CD4-positive, CD25-positive, alpha-beta regulatory T cell (primary cell): ENCODE measurements around the gene CDH23. TPM values are rescaled to one million over a fixed set of nuclear protein-coding genes. Genes with fewer than 3 reads are reported as not detected.

Experiments
- ATAC-seq, 2 donors: fragments of 150-1000 bp; cut with Tn5 transposase; one replicate each; pipeline ENCODE4 v1.10.0; 2021; ENCODE audit warnings: low read depth in 2 of 2, moderate number of reproducible peaks in 2 of 2, moderate library complexity in 1 of 2
- DNase-seq, 3 donors: peaks; one replicate each; pipeline versions ENCODE4 v3.0.0 to v3.0.0-alpha.2; 2012 to 2022; ENCODE audit warnings: mixed read lengths in 1 of 3
- H3K27ac ChIP-seq: one replicate; pipeline ENCODE4 v1.7.0; 2013; ENCODE audit warnings: mild to moderate bottlenecking, low read length; ENCODE audit not compliant: insufficient read depth, poor library complexity, severe bottlenecking
- H3K27me3 ChIP-seq: one replicate; pipeline ENCODE4 v1.7.0; 2013; ENCODE audit warnings: low read length; ENCODE audit not compliant: control insufficient read depth, insufficient read depth
- H3K36me3 ChIP-seq: one replicate; pipeline ENCODE4 v1.7.0; 2013; ENCODE audit warnings: mild to moderate bottlenecking, low read length, moderate library complexity; ENCODE audit not compliant: control insufficient read depth, insufficient read depth
- H3K4me1 ChIP-seq: 2 replicates; pipeline ENCODE4 v1.7.0; 2013; ENCODE audit warnings: mild to moderate bottlenecking, low read length; ENCODE audit not compliant: insufficient read depth, control insufficient read depth, poor library complexity, severe bottlenecking
- H3K4me3 ChIP-seq: one replicate; pipeline ENCODE4 v1.7.0; 2013; ENCODE audit warnings: low read depth, mild to moderate bottlenecking, low read length, moderate library complexity
- H3K9me3 ChIP-seq, 2 experiments: 1 replicate in 1 of 2; 2 replicates in 1 of 2; pipeline ENCODE4 v1.7.0; 2013; ENCODE audit warnings: low read length in 2 of 2, mild to moderate bottlenecking in 1 of 2, moderate library complexity in 1 of 2; ENCODE audit not compliant: control insufficient read depth in 2 of 2
- H3K27ac Mint-ChIP-seq, 3 donors: one replicate each; pipeline ENCODE4 v1.8.0; 2020 to 2022; ENCODE audit warnings: mild to moderate bottlenecking in 3 of 3, mixed read lengths in 3 of 3, moderate library complexity in 2 of 3
- H3K27me3 Mint-ChIP-seq: one replicate; pipeline ENCODE4 v1.8.0; 2022; ENCODE audit warnings: mild to moderate bottlenecking, mixed read lengths
- H3K36me3 Mint-ChIP-seq: one replicate; pipeline ENCODE4 v1.8.0; 2020; ENCODE audit warnings: mixed read lengths
- H3K4me1 Mint-ChIP-seq, 4 donors: one replicate each; pipeline ENCODE4 v1.8.0; 2020 to 2022; ENCODE audit warnings: mixed read lengths in 4 of 4, mild to moderate bottlenecking in 1 of 4
- H3K4me3 Mint-ChIP-seq, 4 donors: one replicate each; pipeline ENCODE4 v1.8.0; 2020 to 2022; ENCODE audit warnings: mild to moderate bottlenecking in 4 of 4, mixed read lengths in 4 of 4, moderate library complexity in 3 of 4
- H3K9me3 Mint-ChIP-seq, 7 donors: one replicate each; pipeline ENCODE4 v1.8.0; 2020 to 2022; ENCODE audit warnings: mixed read lengths in 7 of 7, mild to moderate bottlenecking in 3 of 7, moderate library complexity in 2 of 7
- polyA plus RNA-seq, 4 donors: library from polyadenylated mRNA; unstranded; fragments of 300-500 nt; fragmentation: Illumina TruSeq; gene quantifications; one replicate each; pipeline ENCODE4 v1.2.3, GENCODE V29; 2021
- total RNA-seq: library from RNA; stranded (reverse); gene quantifications from one replicate; pipeline ENCODE4 v1.2.3, GENCODE V29; 2022

CDH23 gene
- total and polyA plus RNA-seq, 5 donors from 2014 or later, result 0.17 to 5.6 (median 1.1) TPM

DNA sequence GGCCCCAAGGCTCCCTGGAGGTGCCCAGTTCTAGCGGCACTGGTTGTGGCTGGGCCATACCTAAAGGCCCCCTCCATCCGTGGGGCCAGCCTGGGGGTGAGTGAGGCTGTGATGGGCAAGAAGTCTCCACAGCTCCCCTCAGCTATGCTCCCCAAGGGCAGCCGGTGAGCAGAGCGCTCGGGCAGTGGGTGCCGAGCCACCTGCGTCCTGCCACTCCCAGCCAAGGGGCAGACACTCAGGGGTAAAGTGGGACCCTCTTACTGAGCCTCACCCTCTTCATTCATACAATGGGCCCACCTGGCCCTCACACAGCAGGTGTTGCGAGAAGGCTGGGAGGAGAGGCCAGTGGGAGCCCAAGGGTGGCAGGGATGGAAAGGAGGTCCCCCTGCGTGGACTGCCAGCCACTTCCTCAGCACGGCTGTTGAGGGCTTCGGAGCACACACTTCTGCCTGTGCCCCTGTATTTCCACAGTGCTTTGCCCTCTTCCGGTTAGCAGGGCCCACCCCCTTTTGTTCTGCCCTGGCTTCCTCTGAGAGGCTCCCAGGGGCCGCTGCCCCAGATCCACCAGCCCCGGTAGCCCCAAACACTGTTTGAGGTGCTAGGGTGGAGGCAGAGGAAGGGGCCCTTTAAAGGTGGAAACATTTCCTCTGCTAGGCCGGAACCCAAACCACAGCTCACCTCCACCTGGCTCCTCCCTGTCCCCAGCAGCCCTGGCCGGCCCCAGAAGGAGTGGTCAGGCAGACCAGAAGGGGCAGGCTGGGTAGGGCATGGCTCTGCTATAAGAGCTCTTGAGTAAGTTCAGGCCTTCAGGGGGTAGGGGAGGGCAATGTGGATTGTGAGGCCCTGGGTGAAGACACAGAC lies 339.2 kb downstream of the CDH23 start:
- Histone ChIP-seq H3K4me1 (peaks cover 95% of the 10 kb centered on the region), H3K36me3 (no peaks in the 10 kb centered on the region), H3K27ac (peak overlapping the region; percentile 83), H3K27me3 (no peaks in the 10 kb centered on the region), H3K4me3 (no peak overlapping the region), H3K9me3 (no peaks in the 10 kb centered on the region)
- peak; percentile 32 to 94 (median 79) for DNase-seq
- Mint-ChIP-seq H3K27ac (peak overlapping the region; percentile 92 to 99 (median 97)), H3K27me3 (no peaks in the 10 kb centered on the region), H3K9me3 (no peaks in the 10 kb centered on the region), H3K4me1 (peaks cover 24 to 100% (median 66%) of the 10 kb centered on the region in 4 donors), H3K4me3 (peak overlapping the region; percentile 61 to 86 (median 76)), H3K36me3 (no peaks in the 10 kb centered on the region)
- peak; percentile 86 to 92 for ATAC-seq

- Histone ChIP-seq H3K4me3 (peak overlapping the region; percentile 7), H3K27ac (peak overlapping the region; percentile 83), H3K27me3 (no peaks in the 10 kb centered on the region), H3K4me1 (peaks cover 95% of the 10 kb centered on the region), H3K9me3 (no peaks in the 10 kb centered on the region), H3K36me3 (no peaks in the 10 kb centered on the region)
- Mint-ChIP-seq H3K27me3 (no peaks in the 10 kb centered on the region), H3K36me3 (no peaks in the 10 kb centered on the region), H3K27ac (peak overlapping the region; percentile 92 to 99 (median 97)), H3K4me1 (peaks cover 30 to 100% (median 68%) of the 10 kb centered on the region in 4 donors), H3K4me3 (peak overlapping the region; percentile 61 to 86 (median 76)), H3K9me3 (no peaks in the 10 kb centered on the region)
- peak; percentile 3 to 9 for ATAC-seq
- DNase-seq, result no peak
Observed at GRCh38 chr10:71736570-71736952, 339.8 kb downstream of the CDH23 start.

- H3K4me1 Mint-ChIP-seq, result peaks cover 30 to 100% (median 68%) of the 10 kb centered on the region in 4 donors
- H3K27me3 Mint-ChIP-seq, result no peaks in the 10 kb centered on the region
- H3K4me3 Mint-ChIP-seq, result peak overlapping the region; percentile 61 to 86 (median 76)
- Histone ChIP-seq H3K27me3 (no peaks in the 10 kb centered on the region), H3K4me3 (peak overlapping the region; percentile 7), H3K9me3 (no peaks in the 10 kb centered on the region), H3K4me1 (peaks cover 95% of the 10 kb centered on the region), H3K27ac (peak overlapping the region; percentile 83), H3K36me3 (no peaks in the 10 kb centered on the region)
- H3K27ac Mint-ChIP-seq, result peak overlapping the region; percentile 93 to 99 (median 97)
- DNase-seq, result no peak
- no peaks in the 10 kb centered on the region for H3K36me3 Mint-ChIP-seq
- no peak for ATAC-seq
- no peaks in the 10 kb centered on the region for H3K9me3 Mint-ChIP-seq
Observed at GRCh38 chr10:71737001-71737833, 340.5 kb downstream of the CDH23 start.

- H3K27me3 Mint-ChIP-seq, result no peaks in the 10 kb centered on the region
- Histone ChIP-seq H3K4me1 (peaks cover 95% of the 10 kb centered on the region), H3K4me3 (no peak overlapping the region), H3K9me3 (no peaks in the 10 kb centered on the region), H3K27ac (peak overlapping the region; percentile 83), H3K27me3 (no peaks in the 10 kb centered on the region), H3K36me3 (no peaks in the 10 kb centered on the region)
- no peaks in the 10 kb centered on the region for H3K36me3 Mint-ChIP-seq
- peaks cover 26 to 100% (median 68%) of the 10 kb centered on the region in 4 donors for H3K4me1 Mint-ChIP-seq
- H3K9me3 Mint-ChIP-seq, result no peaks in the 10 kb centered on the region
- DNase-seq, result no peak
- ATAC-seq, result no peak
- peak overlapping the region; percentile 93 to 99 (median 97) for H3K27ac Mint-ChIP-seq
- peak overlapping the region in 3 of 4 donors; percentile 3 to 84 (median 82) for H3K4me3 Mint-ChIP-seq
Observed at GRCh38 chr10:71737834-71738197, 341.1 kb downstream of the CDH23 start.

- H3K36me3 ChIP-seq, result no peaks in the 10 kb centered on the region
- Mint-ChIP-seq H3K36me3 (no peaks in the 10 kb centered on the region), H3K9me3 (no peaks in the 10 kb centered on the region), H3K4me3 (peak overlapping the region in 3 of 4 donors; percentile 16 to 71 (median 54)), H3K4me1 (peaks cover 24 to 100% (median 67%) of the 10 kb centered on the region in 4 donors), H3K27ac (peak overlapping the region; percentile 84 to 98 (median 98)), H3K27me3 (no peaks in the 10 kb centered on the region)
- no peaks in the 10 kb centered on the region for H3K9me3 ChIP-seq
- H3K4me1 ChIP-seq, result peaks cover 95% of the 10 kb centered on the region
- DNase-seq, result no peak
- no peak overlapping the region for H3K4me3 ChIP-seq
- H3K27me3 ChIP-seq, result no peaks in the 10 kb centered on the region
- ATAC-seq, result no peak
- no peak overlapping the region for H3K27ac ChIP-seq
Observed at GRCh38 chr10:71739358-71739900, 342.7 kb downstream of the CDH23 start.

DNA sequence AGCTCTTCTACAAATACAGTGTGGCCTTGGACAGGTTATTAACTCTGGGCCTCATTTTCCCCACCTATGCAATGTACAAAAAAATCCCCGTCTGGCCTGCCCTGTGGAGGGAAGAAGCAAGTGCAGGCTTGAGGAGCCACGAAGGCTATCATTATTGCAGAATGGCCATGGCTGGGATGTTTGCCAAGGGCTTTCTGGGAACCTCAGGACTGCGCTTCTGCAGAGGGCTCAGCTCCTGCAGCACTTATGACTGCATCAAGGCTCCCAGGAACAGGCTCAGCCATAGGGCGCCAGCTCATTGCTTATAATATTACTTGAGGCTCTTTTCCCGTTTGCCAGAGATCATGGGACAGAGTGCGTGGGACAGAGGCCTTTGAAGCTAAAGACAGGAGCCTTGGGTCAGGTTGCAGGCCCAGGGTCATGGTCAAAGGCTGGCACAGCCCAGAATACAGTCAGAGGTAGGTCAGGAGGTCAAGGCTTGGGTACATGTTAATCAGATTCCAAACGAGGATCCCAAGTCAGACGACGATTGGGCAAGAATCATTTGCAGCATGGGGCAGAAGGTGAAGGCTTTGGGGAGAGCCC lies 343.4 kb downstream of the CDH23 start:
- peak overlapping the region; percentile 38 to 83 (median 62) for H3K4me3 Mint-ChIP-seq
- no peak for ATAC-seq
- H3K27ac Mint-ChIP-seq, result peak overlapping the region; percentile 89 to 98 (median 98)

DNA sequence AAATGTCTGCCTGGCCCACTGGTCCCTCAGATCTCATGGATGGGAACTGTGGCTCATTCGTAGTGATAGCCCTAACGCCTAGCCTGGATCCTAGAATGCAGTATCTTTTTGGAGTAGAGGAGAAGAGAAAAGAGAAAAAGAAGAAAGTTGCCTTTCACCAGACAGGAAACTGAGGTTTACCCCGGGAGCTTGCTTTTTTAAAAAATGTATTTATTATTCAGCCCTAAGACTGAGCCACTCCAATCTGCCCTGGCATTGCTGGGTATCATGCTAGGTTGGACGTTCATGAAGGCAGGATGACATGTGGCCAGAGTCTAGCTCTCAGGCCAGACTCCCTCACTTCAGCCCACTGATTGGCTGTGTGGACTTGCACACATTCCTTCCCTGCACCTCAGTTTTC lies 344.3 kb downstream of the CDH23 start:
- Histone ChIP-seq H3K9me3 (no peaks in the 10 kb centered on the region), H3K36me3 (no peaks in the 10 kb centered on the region), H3K27me3 (no peaks in the 10 kb centered on the region), H3K27ac (peak overlapping the region; percentile 87), H3K4me3 (peak overlapping the region; percentile 40), H3K4me1 (peaks cover 95% of the 10 kb centered on the region)
- Mint-ChIP-seq H3K9me3 (no peaks in the 10 kb centered on the region), H3K27me3 (no peaks in the 10 kb centered on the region), H3K36me3 (peaks cover 2% of the 10 kb centered on the region), H3K4me3 (peak overlapping the region; percentile 65 to 83 (median 76)), H3K27ac (peak overlapping the region; percentile 93 to 98 (median 98)), H3K4me1 (peaks cover 24 to 100% (median 70%) of the 10 kb centered on the region in 4 donors)
- no peak for ATAC-seq
- DNase-seq, result peak in 1 of 3 donors; percentile 51

More for the DNA sequence above, 343.4 kb downstream of the CDH23 start:
- Mint-ChIP-seq H3K9me3 (no peaks in the 10 kb centered on the region), H3K27me3 (no peaks in the 10 kb centered on the region), H3K36me3 (no peaks in the 10 kb centered on the region), H3K4me1 (peaks cover 24 to 100% (median 69%) of the 10 kb centered on the region in 4 donors)
- DNase-seq, result no peak
- H3K4me1 ChIP-seq, result peaks cover 95% of the 10 kb centered on the region
- no peaks in the 10 kb centered on the region for H3K27me3 ChIP-seq
- H3K36me3 ChIP-seq, result no peaks in the 10 kb centered on the region
- H3K9me3 ChIP-seq, result no peaks in the 10 kb centered on the region
- H3K4me3 ChIP-seq, result no peak overlapping the region
- no peak overlapping the region for H3K27ac ChIP-seq
